ENCODE data around the gene PIP4P1. TPM values are rescaled to one million over a fixed set of nuclear protein-coding genes. Genes with fewer than 3 reads are reported as not detected.

Gene PIP4P1
- total and polyA plus RNA-seq, 9 of the 15 experiments (the other 6 are each of a cell fraction or from before 2014, with no cell fraction given), result 5.3 to 20.9 (median 10.7) TPM

GRCh38 chr14:20461225-20462141 lies at the start of gene PIP4P1 (continued):
- TF ChIP-seq E2F4 (CRISPR knock-in tag; IDR thresholded peaks at IDR 0.05; ENCODE audit: low read depth), result peak; percentile 69; the same call in 1 of the 2 replicates
- peak; percentile 72; the same call in 1 of the 2 replicates for TF ChIP-seq E2F1 (CRISPR knock-in tag; IDR thresholded peaks at IDR 0.05)
- peak; percentile 66; the same call in 1 of the 2 replicates for TF ChIP-seq POLR2AphosphoS5 (IDR thresholded peaks at IDR 0.05; ENCODE audit: control insufficient read depth, insufficient read depth, low read depth, low read length)
- no peak for TF ChIP-seq ZFP36 (IDR thresholded peaks at IDR 0.05; ENCODE audit: low read depth, low read length, partially characterized antibody)
- no peak for TF ChIP-seq SNRNP70 (optimal IDR thresholded peaks at IDR 0.05; ENCODE audit: low read depth, low read length)
- TF ChIP-seq PREB (CRISPR knock-in tag; IDR thresholded peaks at IDR 0.05), result no peak
- peak; percentile 96 for TF ChIP-seq MAX (CRISPR knock-in tag; IDR thresholded peaks at IDR 0.05)
- TF ChIP-seq CREB5 (CRISPR knock-in tag; IDR thresholded peaks at IDR 0.05), result no peak
- no peak for TF ChIP-seq ZFP91 (CRISPR knock-in tag; IDR thresholded peaks at IDR 0.05)
- no peak for TF ChIP-seq ZNF174 (CRISPR knock-in tag; IDR thresholded peaks at IDR 0.05)
- TF ChIP-seq SP1 (CRISPR knock-in tag; IDR thresholded peaks at IDR 0.05), result peak; percentile 63
- no peak for TF ChIP-seq PCBP2 (IDR thresholded peaks at IDR 0.05; ENCODE audit: low read depth, low read length, poor library complexity, severe bottlenecking)
- TF ChIP-seq ZBTB12 (CRISPR knock-in tag; IDR thresholded peaks at IDR 0.05), result peak; percentile 61; the same call in 1 of the 2 replicates
- TF ChIP-seq HDAC3 (IDR thresholded peaks at IDR 0.05; ENCODE audit: borderline replicate concordance, partially characterized antibody), result no peak
- TF ChIP-seq HDAC8 (tag; IDR thresholded peaks at IDR 0.05), result no peak
- TF ChIP-seq RBM22 (IDR thresholded peaks at IDR 0.05; ENCODE audit: low read depth, low read length, poor library complexity, severe bottlenecking), result no peak
- no peak for TF ChIP-seq ZEB2 (IDR thresholded peaks at IDR 0.05)
- no peak for TF ChIP-seq ZNF124 (CRISPR knock-in tag; IDR thresholded peaks at IDR 0.05)
